C4-2B (cell line): Measurements from ENCODE around the gene ALX4.

Source experiments
- CTCF ChIP-seq: fragments of 450-650 bp; conservative IDR thresholded peaks from 2 replicates; pipeline ENCODE4 v1.5.1; 2017; ENCODE audit warnings: mild to moderate bottlenecking
- ZFX ChIP-seq: fragments of 450-650 bp; IDR thresholded peaks from 2 replicates; pipeline ENCODE4 v1.6.1; 2017

GRCh38 chr11:44247508-44247907 lies 62.4 kb downstream of the ALX4 start:
- TF ChIP-seq CTCF (no peak), ZFX (no peak)
